Panc1 (cell line): ENCODE measurements around the gene SUMF1. TPM values are rescaled to one million over a fixed set of nuclear protein-coding genes. Genes with fewer than 3 reads are reported as not detected.
"Not testable (repeated sequence)": the region's sequence is repeated elsewhere in the genome, so short reads cannot be mapped to it uniquely, and the experiment has no call there.

Experiments used
- ATAC-seq: fragments of 200-7000 bp; cut with Tn5 transposase; 2 replicates; pipeline ENCODE4 v1.9.1; 2020; ENCODE audit warnings: mild to moderate bottlenecking, moderate library complexity
- BruUV-seq: library from RNA; stranded (reverse); fragments of 400-500 nt; replicated peaks from 2 replicates; lab custom pipeline; 2021; lab: Mats Ljungman, UMichigan
- CTCF ChIA-PET: fragments of 300-600 bp; sonication (Branson Sonifier 250); formaldehyde crosslinking; loops from one replicate; lab custom pipeline; 2022; ENCODE audit warnings: antibody characterized with exemption; lab: Charles Lee
- POLR2A ChIA-PET: fragments of 300-600 bp; sonication (Branson Sonifier 250); formaldehyde crosslinking; loops from one replicate; lab custom pipeline; 2022; ENCODE audit warnings: antibody characterized with exemption; lab: Charles Lee
- DNase-seq: peaks from one replicate; pipeline ENCODE4 v3.0.0-alpha.2; 2010; ENCODE audit warnings: low read depth, low spot score
- H3K27ac ChIP-seq: 2 replicates; pipeline ENCODE4 v1.5.1; 2011; ENCODE audit warnings: mild to moderate bottlenecking, low read length, inconsistent platforms
- H3K27me3 ChIP-seq: fragments of 200-500 bp; sonication (Bioruptor generic); 2 replicates; pipeline ENCODE4 v1.6.0; 2014; ENCODE audit warnings: low read length, inconsistent platforms; ENCODE audit not compliant: control insufficient read depth, insufficient read depth
- H3K36me3 ChIP-seq: fragments of 200-500 bp; sonication (Bioruptor generic); 2 replicates; pipeline ENCODE4 v1.5.1; 2014; ENCODE audit warnings: inconsistent platforms, mild to moderate bottlenecking, low read length, moderate library complexity; ENCODE audit not compliant: control insufficient read depth, insufficient read depth
- H3K4me1 ChIP-seq: 2 replicates; pipeline ENCODE4 v1.5.1; 2011; ENCODE audit warnings: inconsistent platforms, mild to moderate bottlenecking, low read length, moderate library complexity; ENCODE audit not compliant: control insufficient read depth, insufficient read depth
- H3K4me3 ChIP-seq, 2 experiments: 2 replicates each; pipeline ENCODE4 v1.5.1; 2011 to 2012; ENCODE audit warnings: low read depth in 2 of 2, low read length in 2 of 2, mild to moderate bottlenecking in 2 of 2, inconsistent platforms in 1 of 2, moderate library complexity in 1 of 2
- H3K9me3 ChIP-seq: fragments of 200-500 bp; sonication (Bioruptor generic); 2 replicates; pipeline ENCODE4 v1.5.1; 2014; ENCODE audit warnings: low read depth, mild to moderate bottlenecking, inconsistent platforms, low read length, moderate library complexity; ENCODE audit not compliant: control insufficient read depth, insufficient read depth
- POLR2AphosphoS5 ChIP-seq: IDR thresholded peaks from 2 replicates; pipeline ENCODE4 v1.6.1; 2012; ENCODE audit warnings: mild to moderate bottlenecking, low read depth, low read length, moderate library complexity
- SIN3A ChIP-seq: IDR thresholded peaks from 2 replicates; pipeline ENCODE4 v1.6.1; 2012; ENCODE audit warnings: low read depth, mild to moderate bottlenecking, low read length, moderate library complexity, borderline replicate concordance; ENCODE audit not compliant: insufficient read depth
- TCF7L2 ChIP-seq: IDR thresholded peaks from 2 replicates; pipeline ENCODE4 v1.6.1; 2011; ENCODE audit warnings: mild to moderate bottlenecking, low read depth, low read length, inconsistent platforms
- in situ Hi-C: cut with HindIII; loops from 2 replicates; pipeline ENCODE4 v1.10.0; 2016; ENCODE audit warnings: low sequenced_read_pairs, low pct_unique_long_range_greater_than_20kb
- intact Hi-C: fragments of 100-400 bp; cut with micrococcal nuclease; formaldehyde crosslinking; loops from one replicate; pipeline ENCODE4 v1.10.0; 2022; ENCODE audit not compliant: unreplicated experiment
- total RNA-seq: library from RNA; stranded (reverse); gene quantifications from one replicate; pipeline ENCODE4 v1.2.1, GENCODE V29; 2021; ENCODE audit not compliant: unreplicated experiment
- TF ChIP-seq, protein P1 (sequence below), 2 experiments: IDR thresholded peaks; 2 replicates each; pipeline ENCODE4 v1.6.1; 2011 to 2012; ENCODE audit warnings: low read depth in 2 of 2, control low read depth in 1 of 2, low read length in 1 of 2, mild to moderate bottlenecking in 1 of 2, moderate library complexity in 1 of 2; ENCODE audit not compliant: insufficient read depth in 1 of 2
- TF ChIP-seq, protein P2 (sequence below): fragments of 450-650 bp; IDR thresholded peaks from 2 replicates; pipeline ENCODE4 v1.5.1; 2017; ENCODE audit warnings: mild to moderate bottlenecking

SUMF1 gene
- total RNA-seq, 1 experiment from 2014 or later = 15.5 TPM

DNA sequence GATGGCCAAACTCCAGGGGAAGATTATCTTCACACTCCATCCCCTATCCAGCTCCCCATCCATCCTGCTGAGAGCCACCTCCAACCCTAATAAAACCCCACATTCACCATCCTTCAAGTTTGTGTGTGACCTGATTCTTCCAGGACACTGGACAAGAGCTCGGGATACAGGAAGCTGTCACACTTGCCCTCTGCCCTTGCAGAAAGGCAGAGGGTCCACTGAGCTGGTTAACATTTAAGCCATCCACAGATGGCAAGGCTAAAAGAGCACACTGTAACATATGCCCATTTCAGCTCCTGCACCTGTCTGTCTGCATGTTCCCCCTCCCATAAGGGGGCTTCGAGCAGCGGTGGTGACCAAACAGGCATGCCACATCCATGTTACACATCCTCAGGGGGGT, 134.1 kb downstream of the SUMF1 start:
- ChIA-PET POLR2A (no interaction called here), CTCF (no interaction called here)
- no peak overlapping the region for H3K4me3 ChIP-seq
- no peaks in the 10 kb centered on the region for H3K4me1 ChIP-seq
- H3K36me3 ChIP-seq = no peaks in the 10 kb centered on the region
- H3K27ac ChIP-seq = no peak overlapping the region
- no peaks in the 10 kb centered on the region for H3K9me3 ChIP-seq
- intact Hi-C loops = no loop called here
- TF ChIP-seq TCF7L2 = no peak
- no peak for TF ChIP-seq SIN3A
- BruUV-seq = no TSS peak
- no peaks in the 10 kb centered on the region for H3K27me3 ChIP-seq
- no peak for DNase-seq
- no peak for ATAC-seq
- in situ Hi-C loops = no loop called here

DNA sequence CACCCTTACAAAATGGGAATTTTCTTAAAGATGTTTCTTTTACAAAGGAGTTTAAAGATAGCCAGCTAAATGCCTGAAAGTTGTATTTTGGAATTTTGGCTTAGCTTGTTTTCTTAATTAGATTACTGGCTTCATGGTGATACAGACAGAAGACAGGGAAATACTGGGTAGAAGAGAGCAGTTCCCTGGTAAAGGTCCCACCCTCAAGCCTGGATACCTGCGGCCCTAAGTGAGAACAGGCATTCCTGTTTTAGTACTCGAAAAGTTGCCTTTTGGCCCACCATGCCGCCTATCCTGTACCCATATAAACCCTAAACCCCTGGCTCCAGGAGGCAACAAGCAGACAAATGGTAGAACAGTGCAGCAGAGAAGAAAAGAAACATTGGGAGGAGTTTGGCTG, 134.5 kb downstream of the SUMF1 start:
- Histone ChIP-seq H3K4me1 (no peaks in the 10 kb centered on the region), H3K4me3 (no peak overlapping the region), H3K36me3 (no peaks in the 10 kb centered on the region), H3K27ac (no peak overlapping the region), H3K27me3 (no peaks in the 10 kb centered on the region), H3K9me3 (no peaks in the 10 kb centered on the region)
- no TSS peak for BruUV-seq
- CTCF ChIA-PET = no interaction called here
- in situ Hi-C loops = no loop called here
- DNase-seq (no peak), ATAC-seq (no peak)
- TF ChIP-seq POLR2AphosphoS5 (no peak), TCF7L2 (no peak), SIN3A (no peak)
- TF ChIP-seq, protein P1, sequence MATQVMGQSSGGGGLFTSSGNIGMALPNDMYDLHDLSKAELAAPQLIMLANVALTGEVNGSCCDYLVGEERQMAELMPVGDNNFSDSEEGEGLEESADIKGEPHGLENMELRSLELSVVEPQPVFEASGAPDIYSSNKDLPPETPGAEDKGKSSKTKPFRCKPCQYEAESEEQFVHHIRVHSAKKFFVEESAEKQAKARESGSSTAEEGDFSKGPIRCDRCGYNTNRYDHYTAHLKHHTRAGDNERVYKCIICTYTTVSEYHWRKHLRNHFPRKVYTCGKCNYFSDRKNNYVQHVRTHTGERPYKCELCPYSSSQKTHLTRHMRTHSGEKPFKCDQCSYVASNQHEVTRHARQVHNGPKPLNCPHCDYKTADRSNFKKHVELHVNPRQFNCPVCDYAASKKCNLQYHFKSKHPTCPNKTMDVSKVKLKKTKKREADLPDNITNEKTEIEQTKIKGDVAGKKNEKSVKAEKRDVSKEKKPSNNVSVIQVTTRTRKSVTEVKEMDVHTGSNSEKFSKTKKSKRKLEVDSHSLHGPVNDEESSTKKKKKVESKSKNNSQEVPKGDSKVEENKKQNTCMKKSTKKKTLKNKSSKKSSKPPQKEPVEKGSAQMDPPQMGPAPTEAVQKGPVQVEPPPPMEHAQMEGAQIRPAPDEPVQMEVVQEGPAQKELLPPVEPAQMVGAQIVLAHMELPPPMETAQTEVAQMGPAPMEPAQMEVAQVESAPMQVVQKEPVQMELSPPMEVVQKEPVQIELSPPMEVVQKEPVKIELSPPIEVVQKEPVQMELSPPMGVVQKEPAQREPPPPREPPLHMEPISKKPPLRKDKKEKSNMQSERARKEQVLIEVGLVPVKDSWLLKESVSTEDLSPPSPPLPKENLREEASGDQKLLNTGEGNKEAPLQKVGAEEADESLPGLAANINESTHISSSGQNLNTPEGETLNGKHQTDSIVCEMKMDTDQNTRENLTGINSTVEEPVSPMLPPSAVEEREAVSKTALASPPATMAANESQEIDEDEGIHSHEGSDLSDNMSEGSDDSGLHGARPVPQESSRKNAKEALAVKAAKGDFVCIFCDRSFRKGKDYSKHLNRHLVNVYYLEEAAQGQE (IDR thresholded peaks at IDR 0.05; ENCODE audit: insufficient read depth in 1 of 2, low read depth in 2 of 2, low read length in 1 of 2) = no peak
- TF ChIP-seq, protein P2, sequence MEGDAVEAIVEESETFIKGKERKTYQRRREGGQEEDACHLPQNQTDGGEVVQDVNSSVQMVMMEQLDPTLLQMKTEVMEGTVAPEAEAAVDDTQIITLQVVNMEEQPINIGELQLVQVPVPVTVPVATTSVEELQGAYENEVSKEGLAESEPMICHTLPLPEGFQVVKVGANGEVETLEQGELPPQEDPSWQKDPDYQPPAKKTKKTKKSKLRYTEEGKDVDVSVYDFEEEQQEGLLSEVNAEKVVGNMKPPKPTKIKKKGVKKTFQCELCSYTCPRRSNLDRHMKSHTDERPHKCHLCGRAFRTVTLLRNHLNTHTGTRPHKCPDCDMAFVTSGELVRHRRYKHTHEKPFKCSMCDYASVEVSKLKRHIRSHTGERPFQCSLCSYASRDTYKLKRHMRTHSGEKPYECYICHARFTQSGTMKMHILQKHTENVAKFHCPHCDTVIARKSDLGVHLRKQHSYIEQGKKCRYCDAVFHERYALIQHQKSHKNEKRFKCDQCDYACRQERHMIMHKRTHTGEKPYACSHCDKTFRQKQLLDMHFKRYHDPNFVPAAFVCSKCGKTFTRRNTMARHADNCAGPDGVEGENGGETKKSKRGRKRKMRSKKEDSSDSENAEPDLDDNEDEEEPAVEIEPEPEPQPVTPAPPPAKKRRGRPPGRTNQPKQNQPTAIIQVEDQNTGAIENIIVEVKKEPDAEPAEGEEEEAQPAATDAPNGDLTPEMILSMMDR = no peak
- POLR2A ChIA-PET = no interaction called here
- intact Hi-C loops = no loop called here

DNA sequence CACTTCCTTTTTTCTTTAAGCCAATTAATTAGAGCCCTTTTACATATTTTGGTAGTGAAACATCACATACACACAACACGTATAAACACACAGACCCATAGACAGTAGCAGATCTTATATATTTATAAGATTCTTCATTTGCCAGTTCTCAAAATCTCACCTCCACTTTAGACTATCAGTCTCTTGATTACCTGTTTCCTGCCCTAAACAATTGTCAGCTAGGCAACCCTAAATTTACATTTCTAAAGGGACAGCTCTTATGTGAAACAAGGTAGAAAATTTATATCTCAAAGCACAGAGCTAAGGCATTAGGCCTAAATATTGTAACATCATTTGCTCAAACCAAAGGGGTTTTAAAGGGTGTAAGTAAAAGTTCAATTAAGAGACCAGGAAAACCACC, 135.0 kb downstream of the SUMF1 start:
- H3K36me3 ChIP-seq = no peaks in the 10 kb centered on the region
- ATAC-seq (no peak), DNase-seq (no peak)
- H3K4me1 ChIP-seq = no peaks in the 10 kb centered on the region
- CTCF ChIA-PET = no interaction called here
- H3K4me3 ChIP-seq = no peak overlapping the region
- H3K27ac ChIP-seq = no peak overlapping the region
- intact Hi-C loops (no loop called here), in situ Hi-C loops (no loop called here)
- no peaks in the 10 kb centered on the region for H3K9me3 ChIP-seq
- H3K27me3 ChIP-seq = no peaks in the 10 kb centered on the region
- no peak for TF ChIP-seq POLR2AphosphoS5
- TF ChIP-seq, protein P2 = no peak
- TF ChIP-seq, protein P1 (IDR thresholded peaks at IDR 0.05; ENCODE audit: insufficient read depth in 1 of 2, low read depth in 2 of 2, low read length in 1 of 2) = no peak
- BruUV-seq = no TSS peak
- POLR2A ChIA-PET = no interaction called here

DNA sequence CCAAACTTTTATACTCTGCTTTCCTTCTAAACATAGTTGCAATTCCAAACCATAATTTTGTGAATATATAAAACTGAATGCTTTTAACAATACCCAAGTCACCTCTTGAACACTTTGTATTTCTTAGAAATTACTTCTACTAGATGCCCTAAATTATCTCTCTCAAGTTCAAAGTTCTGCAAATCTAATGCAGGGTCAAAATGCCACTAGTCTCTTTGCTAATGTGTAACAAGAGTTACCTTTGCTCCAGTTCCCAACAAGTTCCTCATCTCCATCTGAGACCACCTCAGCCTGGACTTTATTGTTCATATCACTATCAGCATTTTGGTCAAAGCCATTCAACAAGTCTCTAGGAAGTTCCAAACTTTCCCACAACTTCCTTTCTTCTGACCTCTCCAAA, 137.3 kb downstream of the SUMF1 start:
- H3K36me3 ChIP-seq, H3K27ac ChIP-seq, H3K9me3 ChIP-seq, H3K4me1 ChIP-seq, H3K27me3 ChIP-seq, BruUV-seq, ATAC-seq, intact Hi-C loops, in situ Hi-C loops, POLR2A ChIA-PET, DNase-seq, H3K4me3 ChIP-seq, CTCF ChIA-PET: not testable (repeated sequence)
